GM21619 (cell line): ENCODE data around the gene OSBPL5.

ENCODE experiments used
- ATAC-seq: cut with Tn5 transposase; IDR thresholded peaks from one replicate; pipeline ENCODE4 v1.9.1; 2021; ENCODE audit not compliant: unreplicated experiment

The OSBPL5 gene

GRCh38 chr11:3165152-3165705, at the start of gene OSBPL5:
TSS of gene OSBPL5 (minus strand) at chr11:3165310. CDS start at chr11:3129148, 36,162 bp downstream.
- ATAC-seq = no peak

- ATAC-seq = no peak
These were observed 49.2 kb upstream of the OSBPL5 start for GRCh38 chr11:3214420-3214699.

GRCh38 chr11:3213659-3214419, 48.7 kb upstream of the OSBPL5 start:
- no peak for ATAC-seq

GRCh38 chr11:3208272-3208671, 43.2 kb upstream of the OSBPL5 start:
- no peak for ATAC-seq

- ATAC-seq = no peak
These were observed 42.5 kb upstream of the OSBPL5 start for GRCh38 chr11:3207526-3208189.

GRCh38 chr11:3206922-3207204, 41.8 kb upstream of the OSBPL5 start:
- no peak for ATAC-seq

GRCh38 chr11:3206156-3206921, 41.2 kb upstream of the OSBPL5 start:
- no peak for ATAC-seq

- no peak for ATAC-seq
These were observed 40.4 kb upstream of the OSBPL5 start for GRCh38 chr11:3205261-3206155.

- no peak for ATAC-seq
These were observed 39.3 kb upstream of the OSBPL5 start for GRCh38 chr11:3204141-3205015.

GRCh38 chr11:3203221-3204043, 38.3 kb upstream of the OSBPL5 start:
- no peak for ATAC-seq

GRCh38 chr11:3202759-3203158, 37.6 kb upstream of the OSBPL5 start:
- ATAC-seq = no peak

GRCh38 chr11:3202305-3202704, 37.2 kb upstream of the OSBPL5 start:
- no peak for ATAC-seq

- ATAC-seq = no peak
These were observed 36.6 kb upstream of the OSBPL5 start for GRCh38 chr11:3201677-3202181.

- no peak for ATAC-seq
These were observed 36.0 kb upstream of the OSBPL5 start for GRCh38 chr11:3201112-3201581.

- ATAC-seq = no peak
These were observed 35.4 kb upstream of the OSBPL5 start for GRCh38 chr11:3200388-3201111.

GRCh38 chr11:3199537-3200295, 34.6 kb upstream of the OSBPL5 start:
- no peak for ATAC-seq

- ATAC-seq = no peak
These were observed 33.7 kb upstream of the OSBPL5 start for GRCh38 chr11:3198815-3199214.
